Loucy (cell line): Measurements from ENCODE around the gene FDX2.

Experiments
- CTCF ChIP-seq: fragments of 200-600 bp; sonication (generic); conservative IDR thresholded peaks from 2 replicates; pipeline ENCODE4 v1.5.1; 2014; ENCODE audit warnings: mild to moderate bottlenecking, antibody characterized with exemption, low read length
- EZH2phosphoT487 ChIP-seq: fragments of 200-600 bp; IDR thresholded peaks from 2 replicates; pipeline ENCODE4 v1.6.1; 2018; ENCODE audit warnings: antibody characterized with exemption, mild to moderate bottlenecking, moderate library complexity, borderline replicate concordance

- no peak for TF ChIP-seq CTCF
- TF ChIP-seq EZH2phosphoT487: no peak
Measured at GRCh38 chr19:10279737-10280442, 35.9 kb downstream of the FDX2 start.
